Measurements from ENCODE around the gene HTRA3.

GRCh38 chr4:8343967-8344331, 74.4 kb downstream of the HTRA3 start:
- TF ChIP-seq CTCF (conservative IDR thresholded peaks at IDR 0.05; ENCODE audit: low read depth, low read length), result no peak
- TF ChIP-seq USF2 (IDR thresholded peaks at IDR 0.05; ENCODE audit: low read depth, low read length), result no peak
- TF ChIP-seq FOS (IDR thresholded peaks at IDR 0.05; ENCODE audit: low read depth, low read length), result no peak

All from IMR-90 (cell line).